Tibial nerve (tissue), 4 donors: ENCODE results near the gene TMEM128. TPM values are rescaled to one million over a fixed set of nuclear protein-coding genes. Genes with fewer than 3 reads are reported as not detected.

Source experiments
- DNase-seq, 2 donors: peaks; one replicate each; pipeline ENCODE4 v3.0.0-alpha.2; 2019; ENCODE audit warnings: low spot score in 2 of 2
- H3K27ac ChIP-seq, 4 donors: fragments of 200-600 bp; sonication (generic) in 3 of 4; one replicate each; pipeline ENCODE4 v1.5.1; 2017 to 2019; ENCODE audit warnings: mild to moderate bottlenecking in 1 of 4
- H3K27me3 ChIP-seq, 2 donors: fragments of 200-600 bp; sonication (generic) in 1 of 2; one replicate each; pipeline versions ENCODE4 v1.5.1 to v1.6.0; 2017 to 2019
- H3K36me3 ChIP-seq, 3 donors: fragments of 200-600 bp; sonication (generic); one replicate each; pipeline ENCODE4 v1.5.1; 2018 to 2019
- H3K4me1 ChIP-seq, 4 donors: fragments of 200-600 bp; sonication (generic) in 3 of 4; one replicate each; pipeline ENCODE4 v1.5.1; 2017 to 2019
- H3K4me3 ChIP-seq, 4 donors: fragments of 200-600 bp; sonication (generic) in 3 of 4; one replicate each; pipeline ENCODE4 v1.5.1; 2017 to 2019; ENCODE audit warnings: mild to moderate bottlenecking in 1 of 4, moderate library complexity in 1 of 4
- H3K9me3 ChIP-seq, 4 donors: fragments of 200-600 bp; sonication (generic) in 3 of 4; one replicate each; pipeline ENCODE4 v1.5.1; 2017 to 2019
- CTCF ChIP-seq, 5 experiments: fragments of 200-600 bp in 3 of 5; fragments of 450-650 bp in 2 of 5; sonication (generic) in 3 of 5; IDR thresholded peaks; one replicate each; pipeline ENCODE4 v1.5.1; 2016 to 2019; ENCODE audit warnings: antibody characterized with exemption in 5 of 5, mild to moderate bottlenecking in 3 of 5, moderate library complexity in 2 of 5
- EP300 ChIP-seq, 2 donors: sonication (generic); formaldehyde crosslinking; IDR thresholded peaks; one replicate each; pipeline ENCODE4 v1.6.1; 2017; ENCODE audit warnings: antibody characterized with exemption in 2 of 2, mild to moderate bottlenecking in 1 of 2
- POLR2A ChIP-seq, 2 donors: fragments of 450-650 bp; IDR thresholded peaks; one replicate each; pipeline ENCODE4 v1.6.1; 2017; ENCODE audit warnings: antibody characterized with exemption in 2 of 2, mild to moderate bottlenecking in 2 of 2, moderate library complexity in 2 of 2
- WGBS, 2 donors: methylation state at CpG; one replicate each; pipeline ENCODE4 v1.1.5; 2018; 5-methylcytosine and 5-hydroxymethylcytosine counted together
- total RNA-seq, 4 donors: library from RNA; depleted of rRNA; stranded (reverse); fragments of >200 nt; gene quantifications; one replicate each; pipeline ENCODE4 v1.1.0, GENCODE V29; 2016

TMEM128 gene
- total RNA-seq = 10 to 100 TPM; 13.3 to 36.5 (median 23.8) TPM

- Histone ChIP-seq H3K27ac (peak within 1 kb of the TSS; percentile 87 to 96 (median 92)), H3K36me3 (peaks cover 0 to 22% (median 0%) of the 10 kb centered on the region in 3 donors), H3K4me1 (peaks cover 0 to 38% (median 18%) of the 10 kb centered on the region in 4 donors), H3K9me3 (no peaks in the 10 kb centered on the region), H3K27me3 (no peaks in the 10 kb centered on the region), H3K4me3 (peak within 1 kb of the TSS; percentile 83 to 99 (median 92))
- TF ChIP-seq EP300 (IDR thresholded peaks at IDR 0.05) (peak; percentile 78 to 94), CTCF (IDR thresholded peaks at IDR 0.05) (peak in 3 of 5 experiments; percentile 12 to 64 (median 57)), POLR2A (IDR thresholded peaks at IDR 0.05) (peak; percentile 21 to 73)
- peak; percentile 84 to 93 for DNase-seq
- 1% methylated on average over 57 to 61 of the region's 62 CpGs for WGBS, 2 donors
Measured at GRCh38 chr4:4248029-4248884, at the start of gene TMEM128. TMEM128 (minus strand) TSS chr4:4248223; CDS start chr4:4248202, 21 bp downstream.

GRCh38 chr4:4296283-4296846 is 48.3 kb upstream of the TMEM128 start:
- WGBS, 2 donors = 94 to 97% methylated on average over 5 of the region's 5 CpGs
- Histone ChIP-seq H3K36me3 (peaks cover 0 to 39% (median 0%) of the 10 kb centered on the region in 3 donors), H3K4me3 (no peak overlapping the region), H3K9me3 (no peaks in the 10 kb centered on the region), H3K27ac (no peak overlapping the region), H3K27me3 (no peaks in the 10 kb centered on the region), H3K4me1 (peaks cover 0 to 10% (median 3%) of the 10 kb centered on the region in 4 donors)
- TF ChIP-seq CTCF (IDR thresholded peaks at IDR 0.05) (no peak), POLR2A (IDR thresholded peaks at IDR 0.05) (no peak), EP300 (IDR thresholded peaks at IDR 0.05) (no peak)
- DNase-seq = no peak

GRCh38 chr4:4293279-4293678 is 45.3 kb upstream of the TMEM128 start:
- DNase-seq = no peak
- Histone ChIP-seq H3K4me3 (no peak overlapping the region), H3K9me3 (no peaks in the 10 kb centered on the region), H3K36me3 (peaks cover 0 to 25% (median 0%) of the 10 kb centered on the region in 3 donors), H3K4me1 (peaks cover 0 to 32% (median 15%) of the 10 kb centered on the region in 4 donors), H3K27ac (no peak overlapping the region), H3K27me3 (no peaks in the 10 kb centered on the region)
- no peak for TF ChIP-seq EP300 (IDR thresholded peaks at IDR 0.05)
- TF ChIP-seq POLR2A (IDR thresholded peaks at IDR 0.05) = no peak
- TF ChIP-seq CTCF (IDR thresholded peaks at IDR 0.05) = no peak
- 92 to 93% methylated on average over 3 of the region's 3 CpGs for WGBS, 2 donors

GRCh38 chr4:4289941-4290850 is 42.2 kb upstream of the TMEM128 start, which contains the start of the genes LYAR and ZBTB49:
LYAR (minus strand) TSS chr4:4290154; CDS start chr4:4283742, 6,412 bp downstream.
ZBTB49 (plus strand) TSS chr4:4290251; CDS start chr4:4299946, 9,695 bp downstream.
- peaks cover 0 to 22% (median 0%) of the 10 kb centered on the region in 3 donors for H3K36me3 ChIP-seq
- H3K4me1 ChIP-seq = peaks cover 0 to 40% (median 15%) of the 10 kb centered on the region in 4 donors
- H3K27me3 ChIP-seq = no peaks in the 10 kb centered on the region
- H3K9me3 ChIP-seq = no peaks in the 10 kb centered on the region
- peak within 1 kb of the TSS; percentile 62 to 98 (median 80) for H3K4me3 ChIP-seq
- peak; percentile 79 to 90 for DNase-seq
- H3K27ac ChIP-seq = peak within 1 kb of the TSS in 3 of 4 donors; percentile 31 to 90 (median 78)
- TF ChIP-seq CTCF (IDR thresholded peaks at IDR 0.05) (no peak), EP300 (IDR thresholded peaks at IDR 0.05) (peak; percentile 86 to 94), POLR2A (IDR thresholded peaks at IDR 0.05) (peak; percentile 35 to 61)
- WGBS, 2 donors = 0 to 1% methylated on average over 54 to 58 of the region's 77 CpGs
